Prostate gland (tissue), 2 donors: ENCODE results near the gene FBXL13.

Source experiments
- CTCF ChIP-seq, 4 experiments: fragments of 200-600 bp in 2 of 4; fragments of 450-650 bp in 2 of 4; sonication (generic) in 2 of 4; IDR thresholded peaks; 1 replicate in 3 of 4; 2 replicates in 1 of 4; pipeline ENCODE4 v1.5.1; 2016 to 2019; ENCODE audit warnings: antibody characterized with exemption in 4 of 4, mild to moderate bottlenecking in 2 of 4, moderate library complexity in 2 of 4
- POLR2A ChIP-seq: fragments of 450-650 bp; IDR thresholded peaks from one replicate; pipeline ENCODE4 v1.6.1; 2016; ENCODE audit warnings: antibody characterized with exemption, mild to moderate bottlenecking
- POLR2AphosphoS5 ChIP-seq: sonication (generic); formaldehyde crosslinking; IDR thresholded peaks from one replicate; pipeline ENCODE4 v1.6.1; 2017; ENCODE audit warnings: antibody characterized with exemption

GRCh38 chr7:102890971-102891692, 183.5 kb downstream of the FBXL13 start:
- TF ChIP-seq POLR2A: no peak
- no peak for TF ChIP-seq POLR2AphosphoS5
- no peak for TF ChIP-seq CTCF (IDR thresholded peaks at IDR 0.05)
